NCI-H510A (cell line): ENCODE results near the gene YTHDC2.
"Not testable (repeated sequence)": the region's sequence is repeated elsewhere in the genome, so short reads cannot be mapped to it uniquely, and the experiment has no call there.

Source experiments
- DNase-seq: peaks from one replicate; lab custom pipeline; 2025; lab: John Stamatoyannopoulos, UW

The YTHDC2 gene

DNA sequence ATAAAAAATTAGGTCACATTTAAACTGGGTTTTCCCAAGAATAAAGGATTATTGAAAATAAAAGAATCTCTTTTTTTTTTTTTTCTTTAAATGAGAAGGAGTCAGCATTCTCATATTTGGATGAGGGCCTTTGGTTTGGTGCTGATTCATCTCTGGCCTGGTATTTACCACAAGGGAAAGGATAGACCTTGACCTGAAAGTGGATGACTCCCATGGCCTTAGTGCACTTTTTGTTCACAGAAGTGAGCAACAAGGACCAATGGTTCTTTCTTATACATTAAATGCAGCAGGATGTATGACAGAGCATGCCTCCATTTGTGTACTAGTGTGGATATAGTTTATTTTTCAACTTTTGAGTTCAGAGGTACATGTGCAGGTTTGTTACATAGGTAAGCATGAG, 6.9 kb downstream of the YTHDC2 start:
- no peak for DNase-seq

DNA sequence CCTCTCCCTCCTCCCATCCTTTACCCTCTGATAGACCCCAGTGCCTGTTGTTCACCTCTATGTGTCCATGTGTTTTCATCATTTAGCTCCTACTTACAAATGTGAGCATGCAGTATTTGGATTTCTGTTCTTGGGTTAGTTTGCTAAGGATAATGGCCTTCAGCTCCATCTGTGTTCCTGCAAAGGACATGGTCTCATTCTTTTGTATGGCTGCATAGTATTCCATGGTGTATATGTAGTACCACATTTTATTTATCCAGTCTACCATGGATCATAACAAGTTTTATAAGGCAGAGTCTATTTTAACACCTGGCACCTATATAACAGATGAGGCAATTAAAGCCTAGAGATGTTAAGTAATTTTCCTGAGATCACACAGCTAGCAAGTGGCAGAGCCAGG, 7.4 kb downstream of the YTHDC2 start:
- DNase-seq, result no peak

DNA sequence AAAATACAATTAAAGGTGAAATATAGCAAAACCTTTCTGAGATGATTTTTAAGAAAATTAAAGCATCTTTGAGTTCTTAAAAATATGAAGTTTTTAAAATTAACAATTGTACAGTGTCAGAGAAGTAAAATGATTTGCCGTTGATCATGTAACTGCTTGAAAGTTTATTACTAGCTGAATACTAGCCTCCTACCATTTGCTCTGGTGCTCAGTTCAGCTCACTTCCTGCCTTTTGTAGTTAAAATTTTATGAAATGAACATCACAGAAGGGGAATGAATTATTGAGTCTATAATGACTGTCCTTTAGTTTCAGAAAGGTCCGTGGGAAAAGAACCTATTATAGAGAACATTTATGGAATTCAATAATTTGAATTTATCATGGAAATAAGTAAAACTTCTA, 9.7 kb downstream of the YTHDC2 start:
- no peak for DNase-seq

DNA sequence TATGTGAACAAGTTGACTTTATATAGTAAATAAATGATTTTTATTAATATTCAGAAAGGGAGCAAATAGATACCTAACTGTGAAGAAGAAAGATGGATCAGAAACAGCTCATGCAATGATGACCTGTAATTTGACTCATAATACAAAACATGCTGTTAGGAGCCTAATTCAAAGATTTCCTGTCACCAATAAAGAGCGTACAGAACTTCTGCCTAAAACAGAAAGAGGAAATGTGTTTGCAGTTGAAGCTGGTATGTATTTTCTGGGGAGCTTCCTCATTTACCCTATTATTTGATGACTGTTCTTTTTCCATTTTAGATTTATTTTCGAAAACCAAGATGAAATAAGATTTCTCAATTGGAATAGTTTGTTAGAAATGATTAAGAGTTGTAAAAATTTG, 11.4 kb downstream of the YTHDC2 start:
- no peak for DNase-seq

DNA sequence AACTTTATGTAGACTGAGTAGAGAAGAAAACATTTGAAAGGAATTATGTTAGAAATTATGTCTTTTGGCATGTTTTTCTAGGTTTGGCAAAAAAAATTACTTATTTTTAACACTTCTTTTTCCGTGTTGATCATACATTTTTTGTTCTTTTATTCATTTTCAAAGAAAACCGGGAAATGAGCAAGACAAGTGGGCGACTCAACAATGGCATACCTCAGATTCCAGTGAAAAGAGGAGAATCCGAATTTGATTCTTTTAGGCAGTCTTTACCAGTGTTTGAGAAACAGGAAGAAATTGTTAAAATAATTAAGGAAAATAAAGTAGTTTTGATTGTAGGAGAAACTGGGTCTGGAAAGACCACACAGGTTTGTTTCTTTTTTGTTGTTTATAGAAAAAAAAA, 12.9 kb downstream of the YTHDC2 start:
- no peak for DNase-seq

DNA sequence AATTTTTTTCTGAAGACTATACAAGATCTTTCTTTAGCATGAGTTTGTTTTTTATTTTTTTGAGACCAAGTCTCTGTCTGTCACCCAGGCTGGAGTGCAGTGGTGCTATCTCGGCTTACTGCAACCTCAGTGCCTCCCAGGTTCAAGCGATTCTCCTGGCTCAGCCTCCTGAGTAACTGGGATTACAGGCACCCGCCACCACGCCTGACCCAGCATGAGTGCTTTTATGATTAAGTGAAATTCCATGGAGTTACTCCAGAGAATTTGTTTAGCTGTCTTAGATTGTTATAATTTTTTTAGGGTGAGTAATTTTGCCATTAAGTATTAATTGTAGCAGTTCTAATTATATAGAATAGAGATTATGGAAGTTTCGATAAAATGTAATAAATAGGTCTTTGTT, 14.3 kb downstream of the YTHDC2 start:
- DNase-seq, result no peak

DNA sequence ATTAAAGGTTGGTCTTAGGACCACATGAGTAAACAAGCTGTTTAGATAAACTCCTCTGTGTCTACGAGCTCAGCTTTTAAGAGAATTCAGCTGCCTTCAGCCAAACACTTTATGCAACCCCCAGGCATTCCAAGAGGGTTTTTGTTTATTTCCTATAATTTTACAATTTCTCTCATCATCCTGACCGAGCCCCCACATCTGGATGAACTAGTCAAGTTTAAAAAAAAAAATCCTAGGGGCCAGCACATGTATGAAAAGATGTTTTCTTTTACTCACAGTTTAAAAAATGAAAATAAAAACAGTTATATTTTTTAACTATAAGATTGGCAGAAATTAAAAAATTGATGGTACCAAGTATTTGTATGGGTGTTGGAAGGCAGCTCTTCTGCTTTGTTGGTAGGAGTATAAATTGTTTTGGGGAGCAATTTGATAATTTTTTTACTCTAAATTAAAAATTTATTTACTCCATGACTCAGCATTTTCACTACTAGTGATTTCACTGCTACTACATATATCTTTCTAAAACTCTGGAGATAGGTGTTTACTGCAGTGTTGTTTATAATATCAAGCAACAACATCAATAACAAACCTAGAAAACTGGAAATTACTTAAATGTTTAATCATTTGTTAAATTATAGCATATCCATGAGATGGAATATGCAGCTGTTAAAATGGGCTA, 18.1 kb downstream of the YTHDC2 start:
- no peak for DNase-seq

DNA sequence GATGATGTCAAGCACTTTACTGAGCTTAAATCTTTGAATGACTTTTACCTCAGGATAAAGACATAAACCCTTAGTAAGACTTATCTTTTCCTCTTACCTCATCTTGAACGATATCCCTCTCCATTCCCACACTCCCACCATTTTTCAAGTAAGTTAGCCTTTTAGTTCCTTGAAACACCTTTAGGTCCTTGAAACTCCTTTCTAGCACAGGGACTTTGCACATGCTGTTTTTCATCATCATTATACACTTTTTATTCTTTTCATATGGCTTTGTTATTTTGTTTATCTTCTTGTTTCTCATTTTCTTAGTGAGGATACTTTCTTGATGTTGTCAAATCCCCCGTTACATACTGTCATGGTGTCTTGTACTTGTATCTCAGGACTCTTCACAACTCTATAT, 24.8 kb downstream of the YTHDC2 start:
- DNase-seq, result no peak

DNA sequence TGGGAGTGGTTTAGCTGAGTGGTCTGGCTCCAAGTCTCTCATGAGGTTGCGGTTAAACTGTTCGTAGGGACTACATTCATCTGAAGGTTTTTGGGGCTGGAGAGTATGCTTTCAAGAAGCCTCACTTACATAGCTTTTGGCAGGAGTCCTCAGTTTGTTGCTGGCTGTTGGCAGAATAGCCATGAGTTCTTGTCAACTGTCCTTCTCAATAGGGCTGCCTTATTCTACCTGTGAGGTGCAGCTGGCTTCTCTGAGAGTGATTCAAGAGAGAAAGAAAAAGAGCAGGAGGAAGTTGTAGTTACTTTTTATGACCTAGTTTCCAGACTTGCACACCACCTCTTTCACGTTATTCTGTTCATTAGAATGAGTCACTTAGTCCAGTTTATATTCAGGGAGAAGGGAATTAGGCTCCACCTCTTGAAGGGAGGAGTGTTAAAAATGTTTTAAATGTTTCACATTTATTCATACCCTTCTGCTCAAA, 33.2 kb downstream of the YTHDC2 start:
- DNase-seq, result no peak

DNA sequence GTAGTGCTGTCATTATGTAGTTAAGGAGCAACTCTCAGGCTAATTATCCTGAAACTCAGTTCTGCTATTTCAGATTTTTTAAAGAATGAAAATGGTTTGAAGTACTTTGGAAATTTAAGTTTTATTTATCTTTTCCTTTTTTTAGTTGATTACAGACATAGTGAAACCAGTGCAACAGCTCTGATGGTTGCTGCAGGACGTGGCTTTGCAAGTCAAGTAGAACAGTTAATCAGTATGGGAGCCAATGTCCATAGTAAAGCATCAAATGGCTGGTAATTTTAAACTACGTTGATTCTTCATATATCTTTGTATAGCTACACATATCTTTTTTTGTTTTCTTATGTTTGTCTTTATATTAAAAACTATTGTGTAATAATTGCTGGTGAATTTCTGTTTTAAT, 34.9 kb downstream of the YTHDC2 start:
- DNase-seq, result no peak

DNA sequence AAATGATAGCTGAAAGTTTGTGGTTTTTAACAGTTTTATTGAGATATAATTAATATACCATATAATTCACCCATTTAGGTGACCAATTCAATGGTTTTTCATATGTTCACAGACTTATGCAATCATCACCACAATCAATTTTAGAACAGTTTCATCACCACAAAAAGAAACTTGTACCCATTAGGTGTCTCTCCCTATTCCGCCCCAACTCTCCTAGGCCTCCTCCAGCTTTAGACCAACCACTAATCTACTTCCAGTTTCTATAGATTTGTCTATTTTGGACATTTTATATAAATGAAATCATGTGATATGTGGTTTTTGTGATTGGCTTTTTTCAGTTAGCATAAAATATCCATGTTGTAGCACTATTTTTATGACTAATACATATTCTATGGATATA, 38.6 kb downstream of the YTHDC2 start:
- DNase-seq, result no peak

DNA sequence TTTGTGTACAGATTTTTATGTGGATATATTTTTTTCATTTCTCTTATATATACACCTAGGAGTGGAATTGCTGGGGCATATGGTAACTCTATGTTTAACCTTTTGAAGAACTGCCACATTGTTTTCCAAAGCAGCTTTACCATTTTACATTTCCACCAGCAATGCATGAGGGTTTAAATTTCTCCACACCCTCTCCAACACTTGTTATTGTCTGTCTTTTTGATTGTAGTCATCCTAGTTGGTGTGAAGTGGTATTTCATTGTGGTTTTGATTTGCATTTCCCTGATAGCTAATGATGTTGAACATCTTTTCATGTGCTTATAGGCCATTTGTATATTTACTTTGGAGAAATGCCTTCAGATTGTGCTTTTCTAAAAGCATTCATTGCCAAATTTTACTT, 39.1 kb downstream of the YTHDC2 start:
- no peak for DNase-seq

DNA sequence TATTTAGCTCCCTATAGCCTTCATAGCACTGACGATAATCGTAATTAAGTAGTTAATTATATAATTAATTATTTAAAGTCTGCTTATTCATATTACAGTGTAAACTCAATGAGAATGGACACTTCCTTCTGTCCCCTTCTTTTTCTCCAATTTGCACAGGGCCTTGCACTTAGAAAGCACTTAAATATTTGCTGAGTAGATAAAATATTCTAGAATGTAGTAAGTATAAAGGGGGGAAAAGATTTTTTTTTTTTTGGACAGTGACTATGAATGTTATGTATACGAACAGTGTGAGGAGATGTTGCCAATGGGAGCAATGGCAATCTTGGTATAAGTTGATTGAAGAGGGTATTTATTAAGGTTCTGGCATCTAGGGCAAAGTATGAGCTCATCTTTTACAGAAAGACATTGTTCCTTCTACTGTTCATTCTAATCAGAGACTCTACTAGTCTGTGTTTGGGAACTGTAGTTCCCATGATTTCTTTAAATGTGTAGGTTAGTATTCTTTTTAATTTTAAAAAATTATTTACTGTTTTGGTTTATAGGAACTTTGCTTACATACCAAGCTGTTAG, 49.4 kb downstream of the YTHDC2 start:
- DNase-seq, result no peak

DNA sequence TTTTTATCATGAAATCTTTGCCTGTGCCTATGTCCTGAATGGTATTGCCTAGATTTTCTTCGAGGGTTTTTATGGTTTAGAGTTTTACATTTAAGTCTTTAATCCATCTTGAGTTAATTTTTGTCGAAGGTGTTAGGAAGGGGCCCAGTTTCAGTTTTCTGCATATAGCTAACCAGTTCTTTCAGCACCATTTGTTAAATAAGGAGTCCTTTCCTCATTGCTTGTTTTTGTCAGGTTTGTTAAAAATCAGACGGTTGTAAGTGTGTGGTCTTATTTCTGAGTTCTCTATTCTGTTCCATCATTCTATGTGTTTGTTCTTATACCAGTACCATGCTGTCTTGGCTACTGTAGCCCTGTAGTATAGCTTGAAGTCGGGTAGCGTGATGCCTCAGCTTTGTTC, 55.9 kb downstream of the YTHDC2 start:
- no peak for DNase-seq

DNA sequence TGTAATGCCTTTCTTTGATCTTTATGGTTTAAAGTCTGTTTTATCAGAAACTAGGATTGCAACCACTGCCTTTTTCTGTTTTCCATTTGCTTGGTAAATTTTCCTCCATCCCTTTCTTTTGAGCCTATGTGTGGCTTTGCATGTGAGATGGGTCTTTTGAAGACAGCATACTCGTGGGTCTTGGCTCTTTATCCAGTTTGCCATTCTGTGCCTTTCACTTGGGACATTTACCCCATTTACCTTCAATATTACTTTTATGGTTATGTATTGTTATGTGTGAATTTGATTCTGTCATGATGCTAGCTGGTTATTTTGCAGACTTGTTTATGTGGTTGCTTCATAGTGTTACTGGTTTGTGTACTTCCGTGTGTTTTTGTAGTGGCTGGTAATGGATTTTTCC, 59.2 kb downstream of the YTHDC2 start:
- no peak for DNase-seq

DNA sequence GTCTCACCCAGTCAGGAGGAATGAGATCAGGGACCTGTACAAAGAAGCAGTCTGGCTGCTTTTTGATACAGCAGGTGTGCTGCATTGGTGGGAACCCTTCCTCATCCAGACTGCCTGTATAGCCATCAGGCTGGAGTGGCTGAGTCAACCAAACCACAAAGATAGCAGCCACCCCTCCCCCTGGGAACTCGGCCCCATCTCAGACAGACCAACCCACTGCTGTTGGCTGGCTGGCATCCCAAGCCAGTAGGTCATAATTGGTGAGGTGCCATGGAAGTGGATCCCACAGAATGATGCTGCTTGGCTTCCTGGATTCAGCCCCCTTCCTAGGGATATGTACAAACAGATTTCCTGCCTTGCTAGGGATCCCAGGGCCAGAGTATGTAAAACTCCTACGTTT, 60.9 kb downstream of the YTHDC2 start:
- DNase-seq, result no peak

DNA sequence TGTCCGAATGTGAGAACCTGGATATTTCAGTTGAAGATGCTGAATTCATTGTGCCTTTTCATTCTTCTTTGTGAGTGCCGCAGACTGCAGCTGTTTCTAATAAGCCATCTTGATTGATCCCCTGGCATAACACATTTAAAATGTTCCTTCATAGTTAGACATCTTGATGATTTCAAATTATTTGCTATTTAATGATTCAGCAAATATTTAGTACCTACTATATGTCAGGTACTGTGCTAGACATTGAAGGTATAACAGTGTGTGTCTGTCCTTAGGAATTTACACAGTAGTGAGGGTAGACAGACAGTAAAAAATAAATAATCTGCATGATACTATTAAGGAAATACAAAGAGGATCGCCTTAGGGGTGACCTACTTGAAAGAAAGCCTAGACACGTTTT, 61.6 kb downstream of the YTHDC2 start:
- DNase-seq, result no peak

DNA sequence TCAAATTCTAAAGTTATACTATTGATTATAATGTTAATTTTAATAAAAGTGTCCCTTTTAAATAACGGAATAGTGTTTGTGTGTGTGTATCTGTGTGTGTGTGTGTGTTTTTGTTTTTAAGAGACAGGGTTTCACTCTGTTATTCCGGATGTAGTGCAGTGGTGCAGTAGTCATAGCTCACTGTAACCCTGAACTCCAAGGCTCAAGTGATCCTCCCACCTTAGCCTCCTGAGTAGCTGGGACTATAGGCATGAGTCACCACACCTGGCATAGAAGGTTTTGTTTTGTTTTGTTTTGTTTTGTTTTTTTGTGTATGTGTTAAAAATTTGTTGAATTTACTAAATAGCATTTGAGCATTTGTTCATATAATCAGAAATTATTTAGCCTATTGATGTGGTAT, 64.6 kb downstream of the YTHDC2 start:
- no peak for DNase-seq

DNA sequence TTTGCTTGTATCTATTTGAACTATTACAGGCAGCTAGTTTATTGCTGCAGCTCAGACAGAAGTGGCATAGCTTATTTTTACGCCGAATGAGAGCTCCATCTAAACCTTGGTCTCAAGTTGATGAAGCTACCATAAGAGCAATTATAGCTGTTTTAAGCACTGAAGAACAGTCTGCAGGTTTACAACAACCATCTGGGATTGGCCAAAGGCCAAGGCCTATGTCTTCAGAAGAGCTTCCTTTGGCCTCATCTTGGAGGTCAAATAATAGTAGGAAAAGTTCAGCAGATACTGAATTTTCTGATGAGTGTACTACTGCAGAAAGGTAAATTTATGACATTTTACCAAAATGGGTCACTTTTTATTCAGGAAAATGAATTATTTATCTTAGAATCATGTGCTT, 67.9 kb downstream of the YTHDC2 start:
- no peak for DNase-seq

DNA sequence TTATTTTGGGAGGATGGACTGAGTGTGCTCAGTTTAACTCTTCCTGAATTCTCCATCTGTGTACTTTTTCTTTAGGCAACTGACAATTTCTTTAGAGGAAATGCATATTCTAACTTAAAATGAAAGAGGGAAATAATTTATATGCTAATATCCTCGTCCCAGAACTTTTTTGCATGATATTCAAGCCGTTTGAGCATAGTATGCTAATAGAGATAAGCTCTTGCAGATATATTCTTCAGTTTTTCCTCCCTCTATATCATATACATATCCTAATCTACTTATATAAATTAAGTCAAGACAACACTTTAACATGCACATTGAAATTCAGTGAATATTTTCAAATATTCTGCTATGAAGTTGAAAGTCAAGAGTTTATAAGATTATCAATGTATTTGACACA, 84.7 kb downstream of the YTHDC2 start:
- no peak for DNase-seq

DNA sequence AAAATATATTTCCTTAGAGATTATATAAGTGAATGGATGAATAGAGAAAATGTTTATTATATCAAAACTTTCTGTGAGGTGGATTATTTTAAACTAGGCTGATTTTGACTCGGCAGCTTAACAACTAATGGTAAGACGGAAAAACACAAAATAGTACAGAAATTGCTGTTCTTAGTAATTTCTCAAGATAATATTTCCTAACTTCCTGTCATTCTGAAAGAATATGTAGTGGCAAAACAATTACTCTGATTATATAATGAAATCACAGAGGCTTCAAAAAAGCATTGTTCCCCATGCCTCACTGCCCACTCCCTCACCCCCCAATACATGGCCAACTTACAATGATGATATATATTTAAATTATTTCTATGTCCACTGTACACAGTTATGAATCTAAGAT, 85.4 kb downstream of the YTHDC2 start:
- DNase-seq, result no peak

DNA sequence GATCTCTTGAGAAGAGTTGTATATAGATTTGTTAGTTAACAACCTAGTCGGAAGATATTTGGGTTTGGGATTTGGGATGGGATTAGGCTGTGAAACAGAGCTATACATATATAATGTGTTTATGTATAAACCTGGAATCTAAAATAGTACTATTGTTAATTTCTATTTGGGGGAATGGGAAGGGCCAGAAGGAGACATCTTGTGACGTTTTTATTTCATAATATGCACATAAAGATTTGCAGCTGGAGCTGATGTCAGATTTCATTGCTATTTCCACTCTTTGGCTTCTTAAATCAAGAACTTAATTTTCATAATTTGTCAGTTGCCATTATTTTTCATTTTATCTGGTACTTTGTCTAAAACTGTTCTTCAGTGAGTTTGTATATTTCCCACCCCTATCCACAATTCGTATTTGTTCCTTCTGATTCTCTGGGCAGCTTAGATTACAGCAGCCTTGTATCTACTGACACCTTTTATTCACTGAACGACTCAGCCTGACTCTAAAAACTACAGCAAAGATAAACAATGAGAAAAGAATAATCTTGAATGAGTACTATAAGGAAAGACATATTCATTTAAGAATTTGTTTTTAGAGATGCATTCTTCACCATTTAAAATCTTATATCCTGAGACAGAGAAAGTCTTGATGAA, 86.9 kb downstream of the YTHDC2 start:
- DNase-seq, result no peak

DNA sequence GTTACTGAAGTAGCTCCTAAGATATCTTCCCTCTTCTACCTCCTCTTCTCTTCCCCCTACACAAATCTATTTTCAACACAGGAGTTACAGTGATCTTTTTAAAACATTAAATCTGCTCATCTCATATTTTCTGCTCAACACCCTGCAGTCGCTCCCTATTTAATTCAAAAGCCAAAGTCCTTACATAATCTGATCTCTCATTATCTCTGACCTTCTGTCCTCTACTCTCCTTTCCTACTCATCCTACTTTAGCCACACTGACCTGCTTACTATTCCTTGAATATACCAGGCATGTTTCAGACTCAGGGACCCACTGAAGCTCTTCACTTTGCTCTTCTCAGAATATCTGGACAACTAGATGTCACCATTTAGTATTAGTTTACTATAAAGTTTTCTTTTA, 87.9 kb downstream of the YTHDC2 start:
- DNase-seq, result no peak

DNA sequence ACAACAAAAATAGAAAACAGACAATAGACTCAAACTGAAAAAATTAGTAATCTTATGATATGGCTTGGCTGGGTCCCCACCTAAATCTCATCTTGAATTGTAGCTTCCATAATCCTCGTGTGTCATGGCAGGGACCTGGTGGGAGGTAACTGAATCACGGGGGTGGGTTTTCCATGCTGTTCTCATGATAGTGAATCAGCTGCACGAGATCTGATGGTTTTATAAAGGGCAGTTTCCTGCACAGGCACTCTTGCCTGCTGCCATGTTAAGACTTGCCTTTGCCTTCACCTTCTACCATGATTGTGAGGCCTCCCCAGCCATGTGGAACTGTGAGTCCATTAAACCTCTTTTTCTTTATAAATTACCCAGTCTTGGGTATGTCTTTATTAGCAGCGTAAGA, 89.8 kb downstream of the YTHDC2 start:
- not testable (repeated sequence) for DNase-seq
